Duodenal mucosa (tissue), 2 donors: Measurements from ENCODE around the gene RAB3GAP1.
A peak's percentile ranks its signal among the peaks of the same experiment; 100 is the strongest.

Experiments used
- H3K27ac ChIP-seq: one replicate; pipeline ENCODE4 v1.7.0; 2013; ENCODE audit warnings: low read depth, low read length
- H3K27me3 ChIP-seq, 2 donors: one replicate each; pipeline ENCODE4 v1.7.0; 2013; ENCODE audit warnings: low read length in 2 of 2, control low read depth in 1 of 2; ENCODE audit not compliant: insufficient read depth in 2 of 2, control insufficient read depth in 1 of 2
- H3K36me3 ChIP-seq, 2 donors: one replicate each; pipeline ENCODE4 v1.7.0; 2013; ENCODE audit warnings: low read length in 2 of 2, control low read depth in 1 of 2; ENCODE audit not compliant: insufficient read depth in 2 of 2, control insufficient read depth in 1 of 2
- H3K4me1 ChIP-seq, 2 donors: one replicate each; pipeline ENCODE4 v1.7.0; 2013; ENCODE audit warnings: low read length in 2 of 2, control low read depth in 1 of 2; ENCODE audit not compliant: insufficient read depth in 2 of 2, control insufficient read depth in 1 of 2
- H3K4me3 ChIP-seq, 2 donors: one replicate each; pipeline ENCODE4 v1.7.0; 2013; ENCODE audit warnings: low read length in 2 of 2, low read depth in 1 of 2
- H3K9ac ChIP-seq, 2 donors: one replicate each; pipeline ENCODE4 v1.7.0; 2013; ENCODE audit warnings: low read length in 2 of 2, low read depth in 1 of 2
- H3K9me3 ChIP-seq, 2 donors: one replicate each; pipeline ENCODE4 v1.7.0; 2013; ENCODE audit warnings: low read length in 2 of 2, control low read depth in 1 of 2; ENCODE audit not compliant: control insufficient read depth in 1 of 2

RAB3GAP1 gene

GRCh38 chr2:135052997-135053474 lies 944 bp downstream of the RAB3GAP1 start:
- Histone ChIP-seq H3K4me3 (peak overlapping the region; percentile 92 to 100), H3K27ac (peak overlapping the region; percentile 34), H3K9me3 (no peaks in the 10 kb centered on the region), H3K4me1 (peaks cover 9 to 20% of the 10 kb centered on the region in 2 donors), H3K36me3 (no peaks in the 10 kb centered on the region), H3K9ac (peak overlapping the region; percentile 95 to 97), H3K27me3 (no peaks in the 10 kb centered on the region)

- H3K27me3 ChIP-seq = no peaks in the 10 kb centered on the region
- peaks cover 0 to 5% of the 10 kb centered on the region in 2 donors for H3K36me3 ChIP-seq
- peaks cover 9 to 20% of the 10 kb centered on the region in 2 donors for H3K4me1 ChIP-seq
- H3K4me3 ChIP-seq = no peak overlapping the region
- no peak overlapping the region for H3K27ac ChIP-seq
- H3K9me3 ChIP-seq = no peaks in the 10 kb centered on the region
- no peak overlapping the region for H3K9ac ChIP-seq
These were observed 3.2 kb downstream of the RAB3GAP1 start for GRCh38 chr2:135055182-135055786.

- Histone ChIP-seq H3K36me3 (peaks cover 0 to 20% of the 10 kb centered on the region in 2 donors), H3K9ac (no peak overlapping the region), H3K4me3 (no peak overlapping the region), H3K27me3 (no peaks in the 10 kb centered on the region), H3K27ac (no peak overlapping the region), H3K4me1 (peaks cover 7 to 20% of the 10 kb centered on the region in 2 donors), H3K9me3 (no peaks in the 10 kb centered on the region)
These were observed 4.7 kb downstream of the RAB3GAP1 start for GRCh38 chr2:135056790-135057189.

GRCh38 chr2:135059577-135059976 lies 7.5 kb downstream of the RAB3GAP1 start:
- Histone ChIP-seq H3K4me1 (peaks cover 0 to 7% of the 10 kb centered on the region in 2 donors), H3K9ac (no peak overlapping the region), H3K9me3 (no peaks in the 10 kb centered on the region), H3K36me3 (peaks cover 0 to 31% of the 10 kb centered on the region in 2 donors), H3K4me3 (no peak overlapping the region), H3K27me3 (no peaks in the 10 kb centered on the region), H3K27ac (no peak overlapping the region)

GRCh38 chr2:135063210-135063609 lies 11.1 kb downstream of the RAB3GAP1 start:
- peaks cover 0 to 38% of the 10 kb centered on the region in 2 donors for H3K36me3 ChIP-seq
- no peak overlapping the region for H3K4me3 ChIP-seq
- H3K4me1 ChIP-seq = no peaks in the 10 kb centered on the region
- H3K9ac ChIP-seq = no peak overlapping the region
- H3K27ac ChIP-seq = no peak overlapping the region
- no peaks in the 10 kb centered on the region for H3K27me3 ChIP-seq
- H3K9me3 ChIP-seq = no peaks in the 10 kb centered on the region

- H3K9me3 ChIP-seq = no peaks in the 10 kb centered on the region
- no peaks in the 10 kb centered on the region for H3K27me3 ChIP-seq
- no peak overlapping the region for H3K27ac ChIP-seq
- H3K9ac ChIP-seq = no peak overlapping the region
- no peak overlapping the region for H3K4me3 ChIP-seq
- H3K36me3 ChIP-seq = peaks cover 0 to 35% of the 10 kb centered on the region in 2 donors
- no peaks in the 10 kb centered on the region for H3K4me1 ChIP-seq
These were observed 12.1 kb downstream of the RAB3GAP1 start for GRCh38 chr2:135064149-135064548.

- no peaks in the 10 kb centered on the region for H3K27me3 ChIP-seq
- H3K4me3 ChIP-seq = no peak overlapping the region
These were observed 14.6 kb downstream of the RAB3GAP1 start for GRCh38 chr2:135066710-135067109.

GRCh38 chr2:135072125-135072997 lies 20.3 kb downstream of the RAB3GAP1 start:
- Histone ChIP-seq H3K9ac (no peak overlapping the region), H3K27me3 (no peaks in the 10 kb centered on the region), H3K4me1 (peaks cover 0 to 8% of the 10 kb centered on the region in 2 donors), H3K27ac (no peak overlapping the region), H3K4me3 (no peak overlapping the region), H3K9me3 (peaks cover 15% of the 10 kb centered on the region in 2 donors), H3K36me3 (peaks cover 0 to 9% of the 10 kb centered on the region in 2 donors)

More at GRCh38 chr2:135066710-135067109, 14.6 kb downstream of the RAB3GAP1 start:
- peaks cover 0 to 21% of the 10 kb centered on the region in 2 donors for H3K36me3 ChIP-seq
- no peak overlapping the region for H3K27ac ChIP-seq
- no peak overlapping the region for H3K9ac ChIP-seq
- H3K9me3 ChIP-seq = peaks cover 4 to 6% of the 10 kb centered on the region in 2 donors
- H3K4me1 ChIP-seq = no peaks in the 10 kb centered on the region

- Histone ChIP-seq H3K4me3 (no peak overlapping the region), H3K27me3 (no peaks in the 10 kb centered on the region), H3K36me3 (peaks cover 0 to 6% of the 10 kb centered on the region in 2 donors), H3K4me1 (peaks cover 0 to 8% of the 10 kb centered on the region in 2 donors), H3K27ac (no peak overlapping the region), H3K9ac (no peak overlapping the region), H3K9me3 (peaks cover 15% of the 10 kb centered on the region in 2 donors)
These were observed 22.1 kb downstream of the RAB3GAP1 start for GRCh38 chr2:135074216-135074615.

GRCh38 chr2:135076556-135076955 lies 24.5 kb downstream of the RAB3GAP1 start:
- Histone ChIP-seq H3K9me3 (peaks cover 10 to 13% of the 10 kb centered on the region in 2 donors), H3K9ac (no peak overlapping the region), H3K4me1 (peaks cover 0 to 8% of the 10 kb centered on the region in 2 donors), H3K27me3 (no peaks in the 10 kb centered on the region), H3K36me3 (peaks cover 0 to 5% of the 10 kb centered on the region in 2 donors), H3K27ac (no peak overlapping the region), H3K4me3 (no peak overlapping the region)
